Testis (tissue), 2 donors: ENCODE measurements around the gene MAP6.

ENCODE experiments used
- POLR2A ChIP-seq: fragments of 450-650 bp; IDR thresholded peaks from one replicate; pipeline ENCODE4 v1.6.1; 2017; ENCODE audit warnings: antibody characterized with exemption, mild to moderate bottlenecking, moderate library complexity
- TF ChIP-seq, protein P1 (sequence below), 3 experiments: fragments of 450-650 bp in 2 of 3; fragments of 200-600 bp in 1 of 3; sonication (generic) in 1 of 3; IDR thresholded peaks; one replicate each; pipeline ENCODE4 v1.5.1; 2016 to 2019; ENCODE audit warnings: antibody characterized with exemption in 3 of 3, mild to moderate bottlenecking in 2 of 3, moderate library complexity in 1 of 3

DNA sequence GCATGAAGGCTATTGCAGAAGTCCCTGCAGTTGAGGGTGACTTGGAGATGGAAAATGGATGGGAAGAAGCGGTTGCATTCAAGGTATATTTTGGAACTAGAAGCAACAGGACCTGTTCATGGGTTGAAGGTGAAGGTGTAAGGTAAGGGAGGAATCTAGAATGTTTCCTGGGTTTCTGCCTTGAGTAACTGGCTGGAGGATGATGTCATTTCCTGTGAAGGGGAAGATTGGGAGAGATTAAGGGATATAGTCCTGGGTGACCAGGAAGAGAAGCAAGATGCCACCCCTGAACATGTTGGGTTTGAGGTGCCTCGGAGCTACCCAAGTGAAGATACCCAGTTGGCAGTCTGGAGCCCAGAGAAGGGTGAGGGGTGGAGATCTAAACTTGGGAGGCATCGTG is 36.7 kb upstream of the MAP6 start:
- TF ChIP-seq POLR2A: no peak
- TF ChIP-seq, protein P1, sequence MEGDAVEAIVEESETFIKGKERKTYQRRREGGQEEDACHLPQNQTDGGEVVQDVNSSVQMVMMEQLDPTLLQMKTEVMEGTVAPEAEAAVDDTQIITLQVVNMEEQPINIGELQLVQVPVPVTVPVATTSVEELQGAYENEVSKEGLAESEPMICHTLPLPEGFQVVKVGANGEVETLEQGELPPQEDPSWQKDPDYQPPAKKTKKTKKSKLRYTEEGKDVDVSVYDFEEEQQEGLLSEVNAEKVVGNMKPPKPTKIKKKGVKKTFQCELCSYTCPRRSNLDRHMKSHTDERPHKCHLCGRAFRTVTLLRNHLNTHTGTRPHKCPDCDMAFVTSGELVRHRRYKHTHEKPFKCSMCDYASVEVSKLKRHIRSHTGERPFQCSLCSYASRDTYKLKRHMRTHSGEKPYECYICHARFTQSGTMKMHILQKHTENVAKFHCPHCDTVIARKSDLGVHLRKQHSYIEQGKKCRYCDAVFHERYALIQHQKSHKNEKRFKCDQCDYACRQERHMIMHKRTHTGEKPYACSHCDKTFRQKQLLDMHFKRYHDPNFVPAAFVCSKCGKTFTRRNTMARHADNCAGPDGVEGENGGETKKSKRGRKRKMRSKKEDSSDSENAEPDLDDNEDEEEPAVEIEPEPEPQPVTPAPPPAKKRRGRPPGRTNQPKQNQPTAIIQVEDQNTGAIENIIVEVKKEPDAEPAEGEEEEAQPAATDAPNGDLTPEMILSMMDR (IDR thresholded peaks at IDR 0.05): no peak
